SK-N-SH treated with all-trans-retinoic acid at 6 μM for 48 hours (cell line): ENCODE data around the gene REXO2.

ENCODE experiments used
- CREB5 ChIP-seq: fragments of 250-450 bp; sonication (Bioruptor Pico); IDR thresholded peaks from 2 replicates; pipeline ENCODE4 v1.5.1; 2020; ENCODE audit warnings: low read depth, mild to moderate bottlenecking, moderate library complexity
- POU6F1 ChIP-seq: fragments of 250-450 bp; sonication (Bioruptor Pico); IDR thresholded peaks from 2 replicates; pipeline ENCODE4 v1.8.0; 2021; ENCODE audit warnings: low read depth, mild to moderate bottlenecking, moderate library complexity, borderline replicate concordance

- TF ChIP-seq CREB5 (CRISPR knock-in tag) = no peak
- no peak for TF ChIP-seq POU6F1
Measured at GRCh38 chr11:114483929-114484328, 44.7 kb downstream of the REXO2 start.
